ENCODE measurements around the gene KAZN. TPM values are rescaled to one million over a fixed set of nuclear protein-coding genes. Genes with fewer than 3 reads are reported as not detected.

KAZN gene
- total RNA-seq, 1 experiment from 2014 or later: 2.4 TPM

- intact Hi-C loops (cut with micrococcal nuclease; ENCODE audit: unreplicated experiment): no loop called here
- POLR2A ChIA-PET: no interaction called here
- no peak for DNase-seq
Measured at GRCh38 chr1:14955402-14955801, 356.9 kb downstream of the KAZN start.

GRCh38 chr1:14955976-14956375 lies 357.5 kb downstream of the KAZN start:
- H3K9me3 ChIP-seq: no peaks in the 10 kb centered on the region
- ChIA-PET POLR2A (no interaction called here), CTCF (no interaction called here)
- TF ChIP-seq CTCF (IDR thresholded peaks at IDR 0.05; ENCODE audit: insufficient read depth in 1 of 2, low read depth in 1 of 2, low read length in 1 of 2, severe bottlenecking in 1 of 2, unreplicated experiment in 1 of 2): no peak
- H3K4me3 ChIP-seq (ENCODE audit: low read depth, low read length): no peak overlapping the region
- Mint-ChIP-seq H3K27me3 (ENCODE audit: insufficient read depth, unreplicated experiment) (no peaks in the 10 kb centered on the region), H3K27ac (ENCODE audit: unreplicated experiment) (no peak overlapping the region), H3K4me3 (ENCODE audit: unreplicated experiment) (no peak overlapping the region), H3K36me3 (ENCODE audit: insufficient read depth, unreplicated experiment) (no peaks in the 10 kb centered on the region), H3K4me1 (ENCODE audit: low read depth, unreplicated experiment) (no peaks in the 10 kb centered on the region), H3K9me3 (ENCODE audit: unreplicated experiment) (no peaks in the 10 kb centered on the region)
- no peaks in the 10 kb centered on the region for H3K4me1 ChIP-seq
- no peaks in the 10 kb centered on the region for H3K27me3 ChIP-seq (replicated peaks; ENCODE audit: control insufficient read depth, insufficient read depth, low read length)
- BruUV-seq (replicated peaks): no TSS peak
- intact Hi-C loops (cut with micrococcal nuclease; ENCODE audit: unreplicated experiment): no loop called here
- no peak for DNase-seq
- H3K36me3 ChIP-seq (ENCODE audit: control insufficient read depth, insufficient read depth, low read length): no peaks in the 10 kb centered on the region

More at GRCh38 chr1:14955402-14955801, 356.9 kb downstream of the KAZN start:
- Mint-ChIP-seq H3K27me3 (ENCODE audit: insufficient read depth, unreplicated experiment) (no peaks in the 10 kb centered on the region), H3K4me3 (ENCODE audit: unreplicated experiment) (no peak overlapping the region), H3K4me1 (ENCODE audit: low read depth, unreplicated experiment) (no peaks in the 10 kb centered on the region), H3K27ac (ENCODE audit: unreplicated experiment) (no peak overlapping the region), H3K9me3 (ENCODE audit: unreplicated experiment) (no peaks in the 10 kb centered on the region), H3K36me3 (ENCODE audit: insufficient read depth, unreplicated experiment) (no peaks in the 10 kb centered on the region)
- Histone ChIP-seq H3K4me1 (no peaks in the 10 kb centered on the region), H3K4me3 (ENCODE audit: low read depth, low read length) (no peak overlapping the region), H3K27me3 (replicated peaks; ENCODE audit: control insufficient read depth, insufficient read depth, low read length) (no peaks in the 10 kb centered on the region), H3K9me3 (no peaks in the 10 kb centered on the region), H3K36me3 (ENCODE audit: control insufficient read depth, insufficient read depth, low read length) (no peaks in the 10 kb centered on the region)
- no peak for TF ChIP-seq CTCF (IDR thresholded peaks at IDR 0.05; ENCODE audit: insufficient read depth in 1 of 2, low read depth in 1 of 2, low read length in 1 of 2, severe bottlenecking in 1 of 2, unreplicated experiment in 1 of 2)
- CTCF ChIA-PET: no interaction called here
- no TSS peak for BruUV-seq (replicated peaks)

GRCh38 chr1:14956579-14957195 lies 358.2 kb downstream of the KAZN start:
- H3K27me3 ChIP-seq (replicated peaks; ENCODE audit: control insufficient read depth, insufficient read depth, low read length): no peaks in the 10 kb centered on the region
- no peaks in the 10 kb centered on the region for H3K36me3 ChIP-seq (ENCODE audit: control insufficient read depth, insufficient read depth, low read length)
- no peak overlapping the region for H3K27ac Mint-ChIP-seq (ENCODE audit: unreplicated experiment)
- BruUV-seq (replicated peaks): no TSS peak
- no peak for TF ChIP-seq CTCF (IDR thresholded peaks at IDR 0.05; ENCODE audit: insufficient read depth in 1 of 2, low read depth in 1 of 2, low read length in 1 of 2, severe bottlenecking in 1 of 2, unreplicated experiment in 1 of 2)
- no peaks in the 10 kb centered on the region for H3K36me3 Mint-ChIP-seq (ENCODE audit: insufficient read depth, unreplicated experiment)
- no peak for DNase-seq
- intact Hi-C loops (cut with micrococcal nuclease; ENCODE audit: unreplicated experiment): no loop called here
- no peaks in the 10 kb centered on the region for H3K4me1 ChIP-seq
- CTCF ChIA-PET: no interaction called here
- no peak overlapping the region for H3K4me3 ChIP-seq (ENCODE audit: low read depth, low read length)
- H3K9me3 ChIP-seq: no peaks in the 10 kb centered on the region
- POLR2A ChIA-PET: no interaction called here
- no peaks in the 10 kb centered on the region for H3K27me3 Mint-ChIP-seq (ENCODE audit: insufficient read depth, unreplicated experiment)
- H3K4me3 Mint-ChIP-seq (ENCODE audit: unreplicated experiment): no peak overlapping the region
- no peaks in the 10 kb centered on the region for H3K4me1 Mint-ChIP-seq (ENCODE audit: low read depth, unreplicated experiment)
- no peaks in the 10 kb centered on the region for H3K9me3 Mint-ChIP-seq (ENCODE audit: unreplicated experiment)

Data from Caco-2 (cell line).